Activated CD4-positive, alpha-beta T cell treated with anti-CD3 and anti-CD28 coated beads, Interleukin-2, amount 50 U/mL, for 4 hours (primary cell): ENCODE results near the gene CCDC141.
A peak's percentile ranks its signal among the peaks of the same experiment; 100 is the strongest.

ENCODE experiments used
- DNase-seq, 2 experiments: peaks; one replicate each; pipeline ENCODE4 v3.0.0-alpha.2; 2020

CCDC141 gene

GRCh38 chr2:178962152-178962551 is 87.8 kb downstream of the CCDC141 start:
- no peak for DNase-seq

GRCh38 chr2:178954049-178954448 is 95.9 kb downstream of the CCDC141 start:
- DNase-seq = no peak

GRCh38 chr2:178951266-178952006 is 98.5 kb downstream of the CCDC141 start:
- no peak for DNase-seq

GRCh38 chr2:178949584-178949983 is 100.4 kb downstream of the CCDC141 start:
- no peak for DNase-seq

- DNase-seq = no peak
These were observed 100.8 kb downstream of the CCDC141 start for GRCh38 chr2:178949151-178949550.

- no peak for DNase-seq
These were observed 102.9 kb downstream of the CCDC141 start for GRCh38 chr2:178947006-178947405.

GRCh38 chr2:178946494-178946893 is 103.4 kb downstream of the CCDC141 start:
- no peak for DNase-seq

GRCh38 chr2:178943745-178944144 is 106.2 kb downstream of the CCDC141 start:
- DNase-seq = no peak

- DNase-seq = no peak
These were observed 115.4 kb downstream of the CCDC141 start for GRCh38 chr2:178934571-178934970.

GRCh38 chr2:178933493-178933892 is 116.4 kb downstream of the CCDC141 start:
- no peak for DNase-seq

- no peak for DNase-seq
These were observed 121.9 kb downstream of the CCDC141 start for GRCh38 chr2:178928077-178928476.

GRCh38 chr2:178927173-178927572 is 122.8 kb downstream of the CCDC141 start:
- no peak for DNase-seq

- no peak for DNase-seq
These were observed 125.1 kb downstream of the CCDC141 start for GRCh38 chr2:178924817-178925216.

GRCh38 chr2:178923546-178923945 is 126.4 kb downstream of the CCDC141 start:
- no peak for DNase-seq

- no peak for DNase-seq
These were observed 128.9 kb downstream of the CCDC141 start for GRCh38 chr2:178920916-178921513.

GRCh38 chr2:178917555-178917954 is 132.4 kb downstream of the CCDC141 start:
- no peak for DNase-seq

GRCh38 chr2:178915423-178916173 is 134.3 kb downstream of the CCDC141 start:
- no peak for DNase-seq

- peak; percentile 62 to 64 for DNase-seq
These were observed 135.6 kb downstream of the CCDC141 start for GRCh38 chr2:178914259-178914849.

- DNase-seq = no peak
These were observed 136.9 kb downstream of the CCDC141 start for GRCh38 chr2:178913049-178913441.

- DNase-seq = no peak
These were observed 137.4 kb downstream of the CCDC141 start for GRCh38 chr2:178912416-178913048.

GRCh38 chr2:178911039-178911438 is 138.9 kb downstream of the CCDC141 start:
- DNase-seq = no peak

GRCh38 chr2:178910005-178910404 is 139.9 kb downstream of the CCDC141 start:
- DNase-seq = no peak

GRCh38 chr2:178909507-178909906 is 140.4 kb downstream of the CCDC141 start:
- DNase-seq = no peak
